ENCODE data around the gene KCNN2.

DNA sequence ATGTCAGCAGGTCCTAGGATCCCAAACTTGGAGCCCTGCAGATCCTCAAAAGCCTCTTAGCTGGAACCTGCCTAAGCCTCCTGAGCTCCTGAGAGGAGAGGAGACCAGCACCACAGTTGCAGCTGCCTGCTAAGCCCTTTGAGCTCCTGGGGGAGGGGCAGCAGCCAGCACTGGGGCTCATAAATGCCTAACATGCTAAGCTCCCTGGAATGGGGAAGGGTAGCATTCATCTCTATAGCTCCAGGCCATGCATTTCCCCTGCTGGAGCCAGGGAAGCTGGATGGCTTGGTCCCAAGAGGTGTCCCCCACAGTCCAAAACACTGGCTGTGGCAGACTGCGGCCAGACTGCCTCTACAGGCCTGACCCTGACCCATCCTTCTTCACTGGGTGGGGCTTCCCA is 182.7 kb downstream of the KCNN2 start:
- TF ChIP-seq, protein P1, sequence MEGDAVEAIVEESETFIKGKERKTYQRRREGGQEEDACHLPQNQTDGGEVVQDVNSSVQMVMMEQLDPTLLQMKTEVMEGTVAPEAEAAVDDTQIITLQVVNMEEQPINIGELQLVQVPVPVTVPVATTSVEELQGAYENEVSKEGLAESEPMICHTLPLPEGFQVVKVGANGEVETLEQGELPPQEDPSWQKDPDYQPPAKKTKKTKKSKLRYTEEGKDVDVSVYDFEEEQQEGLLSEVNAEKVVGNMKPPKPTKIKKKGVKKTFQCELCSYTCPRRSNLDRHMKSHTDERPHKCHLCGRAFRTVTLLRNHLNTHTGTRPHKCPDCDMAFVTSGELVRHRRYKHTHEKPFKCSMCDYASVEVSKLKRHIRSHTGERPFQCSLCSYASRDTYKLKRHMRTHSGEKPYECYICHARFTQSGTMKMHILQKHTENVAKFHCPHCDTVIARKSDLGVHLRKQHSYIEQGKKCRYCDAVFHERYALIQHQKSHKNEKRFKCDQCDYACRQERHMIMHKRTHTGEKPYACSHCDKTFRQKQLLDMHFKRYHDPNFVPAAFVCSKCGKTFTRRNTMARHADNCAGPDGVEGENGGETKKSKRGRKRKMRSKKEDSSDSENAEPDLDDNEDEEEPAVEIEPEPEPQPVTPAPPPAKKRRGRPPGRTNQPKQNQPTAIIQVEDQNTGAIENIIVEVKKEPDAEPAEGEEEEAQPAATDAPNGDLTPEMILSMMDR (IDR thresholded peaks at IDR 0.05 in 2 of 3, conservative IDR thresholded peaks at IDR 0.05 in 1 of 3; ENCODE audit: control insufficient read depth in 2 of 3, extremely low read depth in 1 of 3, insufficient read depth in 1 of 3, low read depth in 3 of 3, low read length in 3 of 3): no peak
- TF ChIP-seq RAD21 (IDR thresholded peaks at IDR 0.05; ENCODE audit: insufficient read depth, low read depth, low read length): no peak
- TF ChIP-seq CREM (IDR thresholded peaks at IDR 0.05; ENCODE audit: low read depth): no peak
- TF ChIP-seq ATF3 (IDR thresholded peaks at IDR 0.05; ENCODE audit: borderline replicate concordance, extremely low read depth, low read depth, low read length): no peak
- TF ChIP-seq EZH2 (IDR thresholded peaks at IDR 0.05; ENCODE audit: borderline replicate concordance, control insufficient read depth, low read depth, low read length): no peak
